ENCODE measurements around the gene MICAL2. TPM values are rescaled to one million over a fixed set of nuclear protein-coding genes. Genes with fewer than 3 reads are reported as not detected.

Gene MICAL2
- total and polyA plus RNA-seq, 2 of the 8 experiments (the other 6 are each of a cell fraction or from before 2014, with no cell fraction given), result 1.3 to 4.1 TPM

DNA sequence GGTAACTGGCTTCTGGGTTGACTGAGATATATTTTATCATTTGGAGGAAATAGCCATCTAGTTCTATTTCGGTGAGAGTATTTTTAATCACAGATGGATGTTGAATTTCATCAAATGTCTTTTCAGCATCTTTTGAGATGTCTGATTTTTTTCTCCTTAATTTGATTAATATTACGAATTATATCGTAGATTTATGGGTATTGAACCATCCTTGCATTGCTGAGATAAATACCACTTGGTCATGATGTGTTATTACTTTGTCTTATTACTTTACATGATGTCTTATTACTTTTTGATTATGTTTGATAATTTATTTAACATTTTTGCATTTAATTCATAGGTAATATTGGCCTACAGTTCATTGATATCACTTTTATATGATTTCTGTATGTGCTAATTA, 188.2 kb downstream of the MICAL2 start (continued):
- TF ChIP-seq CHD7 (IDR thresholded peaks at IDR 0.05; ENCODE audit: insufficient replicate concordance, low read length) (no peak), KDM1A (IDR thresholded peaks at IDR 0.05; ENCODE audit: borderline replicate concordance, low read length) (no peak), CEBPB (IDR thresholded peaks at IDR 0.05; ENCODE audit: low read depth, low read length) (no peak), E2F6 (IDR thresholded peaks at IDR 0.05) (no peak), SIN3A (conservative IDR thresholded peaks at IDR 0.05 in 1 of 2, IDR thresholded peaks at IDR 0.05 in 1 of 2; ENCODE audit: low read depth in 1 of 2, low read length in 2 of 2) (no peak), KDM5A (IDR thresholded peaks at IDR 0.05; ENCODE audit: low read length) (no peak)
- TF ChIP-seq, protein P1, sequence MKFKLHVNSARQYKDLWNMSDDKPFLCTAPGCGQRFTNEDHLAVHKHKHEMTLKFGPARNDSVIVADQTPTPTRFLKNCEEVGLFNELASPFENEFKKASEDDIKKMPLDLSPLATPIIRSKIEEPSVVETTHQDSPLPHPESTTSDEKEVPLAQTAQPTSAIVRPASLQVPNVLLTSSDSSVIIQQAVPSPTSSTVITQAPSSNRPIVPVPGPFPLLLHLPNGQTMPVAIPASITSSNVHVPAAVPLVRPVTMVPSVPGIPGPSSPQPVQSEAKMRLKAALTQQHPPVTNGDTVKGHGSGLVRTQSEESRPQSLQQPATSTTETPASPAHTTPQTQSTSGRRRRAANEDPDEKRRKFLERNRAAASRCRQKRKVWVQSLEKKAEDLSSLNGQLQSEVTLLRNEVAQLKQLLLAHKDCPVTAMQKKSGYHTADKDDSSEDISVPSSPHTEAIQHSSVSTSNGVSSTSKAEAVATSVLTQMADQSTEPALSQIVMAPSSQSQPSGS (IDR thresholded peaks at IDR 0.05; ENCODE audit: low read length), result no peak
- TF ChIP-seq, protein P2, sequence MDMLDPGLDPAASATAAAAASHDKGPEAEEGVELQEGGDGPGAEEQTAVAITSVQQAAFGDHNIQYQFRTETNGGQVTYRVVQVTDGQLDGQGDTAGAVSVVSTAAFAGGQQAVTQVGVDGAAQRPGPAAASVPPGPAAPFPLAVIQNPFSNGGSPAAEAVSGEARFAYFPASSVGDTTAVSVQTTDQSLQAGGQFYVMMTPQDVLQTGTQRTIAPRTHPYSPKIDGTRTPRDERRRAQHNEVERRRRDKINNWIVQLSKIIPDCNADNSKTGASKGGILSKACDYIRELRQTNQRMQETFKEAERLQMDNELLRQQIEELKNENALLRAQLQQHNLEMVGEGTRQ (IDR thresholded peaks at IDR 0.05; ENCODE audit: low read length), result no peak

All from H1 (cell line).